GM18867 (cell line): ENCODE data around the gene PYGB.
"Not testable (repeated sequence)": the region's sequence is repeated elsewhere in the genome, so short reads cannot be mapped to it uniquely, and the experiment has no call there.

ENCODE experiments used
- ATAC-seq: cut with Tn5 transposase; IDR thresholded peaks from one replicate; pipeline ENCODE4 v1.9.1; 2021; ENCODE audit warnings: mild to moderate bottlenecking, moderate library complexity; ENCODE audit not compliant: unreplicated experiment

Gene PYGB

GRCh38 chr20:25247518-25247955 lies 348 bp upstream of the PYGB start:
- peak; percentile 33 for ATAC-seq

- ATAC-seq: no peak
These were observed 894 bp downstream of the PYGB start for GRCh38 chr20:25248786-25249172.

GRCh38 chr20:25249198-25249931 lies 1.5 kb downstream of the PYGB start:
- no peak for ATAC-seq

GRCh38 chr20:25250508-25250907 lies 2.6 kb downstream of the PYGB start:
- ATAC-seq: no peak

GRCh38 chr20:25251019-25251418 lies 3.1 kb downstream of the PYGB start:
- no peak for ATAC-seq

- ATAC-seq: no peak
These were observed 3.7 kb downstream of the PYGB start for GRCh38 chr20:25251558-25251957.

GRCh38 chr20:25252230-25252651 lies 4.4 kb downstream of the PYGB start:
- no peak for ATAC-seq

GRCh38 chr20:25252686-25253421 lies 5.0 kb downstream of the PYGB start:
- ATAC-seq: no peak

GRCh38 chr20:25253606-25254275 lies 5.9 kb downstream of the PYGB start:
- ATAC-seq: no peak

- no peak for ATAC-seq
These were observed 6.7 kb downstream of the PYGB start for GRCh38 chr20:25254571-25254970.

- ATAC-seq: no peak
These were observed 7.2 kb downstream of the PYGB start for GRCh38 chr20:25254986-25255680.

GRCh38 chr20:25256226-25256859 lies 8.5 kb downstream of the PYGB start:
- ATAC-seq: no peak

- no peak for ATAC-seq
These were observed 9.2 kb downstream of the PYGB start for GRCh38 chr20:25257130-25257529.

GRCh38 chr20:25257756-25258475 lies 10.0 kb downstream of the PYGB start:
- ATAC-seq: no peak

GRCh38 chr20:25258476-25258805 lies 10.6 kb downstream of the PYGB start:
- no peak for ATAC-seq

- ATAC-seq: no peak
These were observed 10.9 kb downstream of the PYGB start for GRCh38 chr20:25258828-25259227.

GRCh38 chr20:25259358-25259757 lies 11.5 kb downstream of the PYGB start:
- ATAC-seq: no peak

GRCh38 chr20:25259788-25260254 lies 11.9 kb downstream of the PYGB start:
- no peak for ATAC-seq

GRCh38 chr20:25260770-25261437 lies 13.0 kb downstream of the PYGB start:
- ATAC-seq: not testable (repeated sequence)
